BLaER1 treated with 17β-estradiol and CSF1 and Interleukin-3, amounts not matched to agents 10 nM and 100 nM (cell line): ENCODE data around the gene GIGYF1.

Source experiments
- H3K27ac ChIP-seq, 11 experiments: shearing (Covaris generic); formaldehyde crosslinking; 2 replicates each; pipeline ENCODE4 v1.8.1; 2022
- H3K27me3 ChIP-seq, 11 experiments: shearing (Covaris generic); formaldehyde crosslinking; 2 replicates each; pipeline ENCODE4 v1.8.1; 2022
- H3K36me3 ChIP-seq, 11 experiments: shearing (Covaris generic); formaldehyde crosslinking; 2 replicates each; pipeline ENCODE4 v1.8.1; 2022
- H3K4me1 ChIP-seq, 10 experiments: shearing (Covaris generic); formaldehyde crosslinking; 2 replicates each; pipeline ENCODE4 v1.8.1; 2022
- H3K4me2 ChIP-seq, 11 experiments: shearing (Covaris generic); formaldehyde crosslinking; 2 replicates each; pipeline ENCODE4 v1.8.1; 2022
- H3K4me3 ChIP-seq, 10 experiments: shearing (Covaris generic); formaldehyde crosslinking; 2 replicates each; pipeline ENCODE4 v1.8.1; 2022
- H3K9ac ChIP-seq, 11 experiments: shearing (Covaris generic); formaldehyde crosslinking; 2 replicates each; pipeline ENCODE4 v1.8.1; 2022
- H3K9me3 ChIP-seq, 11 experiments: shearing (Covaris generic); formaldehyde crosslinking; replicated peaks in 1 of 11; 2 replicates each; pipeline ENCODE4 v1.8.1; 2022
- H4K20me1 ChIP-seq, 11 experiments: shearing (Covaris generic); formaldehyde crosslinking; 2 replicates each; pipeline ENCODE4 v1.8.1; 2022
- Cebpa-rat ChIP-seq, 11 experiments: shearing (Covaris generic); IDR thresholded peaks; 2 replicates each; pipeline ENCODE4 v1.8.1; 2022

Gene GIGYF1

GRCh38 chr7:100632951-100633717, 60.9 kb downstream of the GIGYF1 start:
- peak overlapping the region; percentile 73 to 90 (median 84) for H3K9ac ChIP-seq
- peaks cover 0 to 25% (median 8%) of the 10 kb centered on the region in 11 experiments; a peak in 14 of 22 replicates for H3K36me3 ChIP-seq
- no peaks in the 10 kb centered on the region for H3K9me3 ChIP-seq
- TF ChIP-seq Cebpa-rat (IDR thresholded peaks at IDR 0.05), result no peak
- peak overlapping the region; percentile 62 to 80 (median 76) for H3K4me3 ChIP-seq
- peaks cover 5 to 54% (median 49%) of the 10 kb centered on the region in 10 experiments; a peak in 19 of 20 replicates for H3K4me1 ChIP-seq
- H3K4me2 ChIP-seq, result peak overlapping the region; percentile 83 to 95 (median 92)
- no peaks in the 10 kb centered on the region for H3K27me3 ChIP-seq
- peak overlapping the region; percentile 62 to 91 (median 84); a peak in 21 of 22 replicates for H3K27ac ChIP-seq
- no peaks in the 10 kb centered on the region for H4K20me1 ChIP-seq

- H3K9ac ChIP-seq, result peak overlapping the region in 1 of 11 experiments; percentile 16; a peak in 1 of 22 replicates
- H3K27me3 ChIP-seq, result no peaks in the 10 kb centered on the region
- peak overlapping the region in 3 of 11 experiments; percentile 10 to 43 (median 38); a peak in 3 of 22 replicates for H3K27ac ChIP-seq
These were observed 64.0 kb downstream of the GIGYF1 start for GRCh38 chr7:100630066-100630465.

More at GRCh38 chr7:100630066-100630465, 64.0 kb downstream of the GIGYF1 start:
- H3K9me3 ChIP-seq, result no peaks in the 10 kb centered on the region
- peaks cover 13 to 75% (median 66%) of the 10 kb centered on the region in 10 experiments for H3K4me1 ChIP-seq
- no peak for TF ChIP-seq Cebpa-rat (IDR thresholded peaks at IDR 0.05)
- no peak overlapping the region for H3K4me3 ChIP-seq
- H3K36me3 ChIP-seq, result peaks cover 0 to 30% (median 12%) of the 10 kb centered on the region in 11 experiments; a peak in 14 of 22 replicates
- no peaks in the 10 kb centered on the region for H4K20me1 ChIP-seq
- peak overlapping the region in 9 of 11 experiments; percentile 26 to 95 (median 68); a peak in 16 of 22 replicates for H3K4me2 ChIP-seq
